Subcutaneous adipose tissue (tissue), 4 donors: ENCODE data around the gene QKI. TPM values are rescaled to one million over a fixed set of nuclear protein-coding genes. Genes with fewer than 3 reads are reported as not detected.

ENCODE experiments used
- total RNA-seq, 4 donors: library from RNA; depleted of rRNA; stranded (reverse); fragments of >200 nt; gene quantifications; one replicate each; pipeline ENCODE4 v1.1.0, GENCODE V29; 2016
- TF ChIP-seq, protein P1 (sequence below): fragments of 450-650 bp; IDR thresholded peaks from one replicate; pipeline ENCODE4 v1.5.1; 2016; ENCODE audit warnings: low read depth, mild to moderate bottlenecking, control low read depth, antibody characterized with exemption, moderate library complexity

Gene QKI
- total RNA-seq, 4 donors from 2014 or later: 218 to 368 (median 266) TPM

DNA sequence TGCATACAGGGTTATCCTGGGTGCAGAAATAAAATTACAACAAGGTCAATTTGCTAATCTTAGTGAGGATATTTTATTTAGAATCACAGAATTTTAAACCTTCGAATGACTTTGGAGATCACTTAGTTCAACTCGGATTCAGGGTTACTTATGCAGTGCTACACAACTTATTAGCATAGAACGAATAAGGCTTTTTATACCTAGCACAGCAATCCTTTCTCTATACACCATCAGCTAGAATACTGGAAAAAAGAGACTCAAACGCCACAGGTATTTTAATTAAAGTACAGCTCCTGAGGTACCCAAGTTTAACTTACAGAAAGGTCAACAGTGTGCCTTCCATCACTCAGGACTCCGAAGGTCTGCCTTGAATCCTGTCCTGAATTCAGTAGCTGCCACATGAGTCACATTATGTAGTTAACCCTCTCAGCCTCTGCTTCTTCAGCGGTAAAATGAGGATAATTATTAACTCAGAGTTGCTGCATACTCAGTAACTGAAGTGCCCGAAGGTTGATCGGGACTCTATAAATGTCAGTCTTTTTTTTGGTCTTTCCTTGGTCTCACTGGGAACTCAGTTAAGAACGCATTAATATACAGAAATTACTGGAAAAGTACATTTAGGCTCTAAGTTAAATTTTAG, 6.0 kb upstream of the QKI start:
- TF ChIP-seq, protein P1, sequence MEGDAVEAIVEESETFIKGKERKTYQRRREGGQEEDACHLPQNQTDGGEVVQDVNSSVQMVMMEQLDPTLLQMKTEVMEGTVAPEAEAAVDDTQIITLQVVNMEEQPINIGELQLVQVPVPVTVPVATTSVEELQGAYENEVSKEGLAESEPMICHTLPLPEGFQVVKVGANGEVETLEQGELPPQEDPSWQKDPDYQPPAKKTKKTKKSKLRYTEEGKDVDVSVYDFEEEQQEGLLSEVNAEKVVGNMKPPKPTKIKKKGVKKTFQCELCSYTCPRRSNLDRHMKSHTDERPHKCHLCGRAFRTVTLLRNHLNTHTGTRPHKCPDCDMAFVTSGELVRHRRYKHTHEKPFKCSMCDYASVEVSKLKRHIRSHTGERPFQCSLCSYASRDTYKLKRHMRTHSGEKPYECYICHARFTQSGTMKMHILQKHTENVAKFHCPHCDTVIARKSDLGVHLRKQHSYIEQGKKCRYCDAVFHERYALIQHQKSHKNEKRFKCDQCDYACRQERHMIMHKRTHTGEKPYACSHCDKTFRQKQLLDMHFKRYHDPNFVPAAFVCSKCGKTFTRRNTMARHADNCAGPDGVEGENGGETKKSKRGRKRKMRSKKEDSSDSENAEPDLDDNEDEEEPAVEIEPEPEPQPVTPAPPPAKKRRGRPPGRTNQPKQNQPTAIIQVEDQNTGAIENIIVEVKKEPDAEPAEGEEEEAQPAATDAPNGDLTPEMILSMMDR: no peak

DNA sequence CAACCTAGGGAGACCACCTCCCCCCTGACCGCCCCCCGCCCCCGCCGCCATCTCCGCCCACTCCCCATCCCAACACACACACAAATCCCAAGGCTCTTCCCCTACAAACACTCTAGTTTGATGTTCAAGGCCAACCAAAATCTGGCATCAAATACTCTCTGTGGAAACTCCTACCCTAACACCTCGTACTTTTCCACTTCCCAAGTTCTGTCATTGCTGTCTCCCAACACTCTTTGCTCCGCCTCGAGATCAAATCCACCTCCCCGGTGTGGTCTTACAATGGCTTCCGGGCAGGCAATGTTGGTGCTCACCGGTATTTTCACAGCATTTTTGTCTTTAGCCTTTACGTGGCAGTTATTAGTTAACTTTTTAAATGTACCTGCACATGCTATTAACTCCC, 4.8 kb upstream of the QKI start:
- TF ChIP-seq, protein P1: no peak

DNA sequence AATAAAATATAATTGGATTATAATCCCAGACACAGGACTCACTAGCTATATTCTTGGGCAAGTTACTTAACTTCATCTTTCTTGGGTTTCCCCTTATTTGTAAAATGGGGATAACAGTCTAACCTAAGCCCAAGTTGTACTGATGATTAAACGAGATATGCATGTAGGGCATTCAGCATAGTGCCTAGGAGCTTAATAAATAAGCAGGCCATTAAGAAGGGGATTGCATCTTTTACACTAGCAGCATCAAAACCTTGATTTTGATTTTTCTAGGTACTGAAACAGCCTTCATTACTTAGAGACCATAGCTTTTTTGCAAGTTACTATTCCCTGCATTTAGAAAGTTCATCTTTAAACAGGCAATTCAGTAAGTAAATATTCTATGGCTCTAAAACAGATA, 2.2 kb upstream of the QKI start:
- TF ChIP-seq, protein P1: no peak

GRCh38 chr6:163412801-163413344, 1.6 kb upstream of the QKI start:
- TF ChIP-seq, protein P1: no peak

- TF ChIP-seq, protein P1: no peak
These were observed 987 bp upstream of the QKI start for GRCh38 chr6:163413345-163414116.

GRCh38 chr6:163414946-163415619, 565 bp downstream of the QKI start:
- TF ChIP-seq, protein P1: no peak
